ENCODE results near the gene CCDC88C.
"Not testable (repeated sequence)": the region's sequence is repeated elsewhere in the genome, so short reads cannot be mapped to it uniquely, and the experiment has no call there.

Gene CCDC88C

GRCh38 chr14:91233936-91234790, 183.5 kb downstream of the CCDC88C start:
- in situ Hi-C loops (cut with MboI; ENCODE audit: low sequenced_read_pairs), result no loop called here

- in situ Hi-C loops (cut with MboI; ENCODE audit: low sequenced_read_pairs), result no loop called here
These were observed 185.0 kb downstream of the CCDC88C start for GRCh38 chr14:91232603-91233002.

GRCh38 chr14:91232052-91232451, 185.6 kb downstream of the CCDC88C start:
- in situ Hi-C loops (cut with MboI; ENCODE audit: low sequenced_read_pairs), result no loop called here

- in situ Hi-C loops (cut with MboI; ENCODE audit: low sequenced_read_pairs), result no loop called here
These were observed 186.2 kb downstream of the CCDC88C start for GRCh38 chr14:91231446-91231845.

GRCh38 chr14:91230397-91231035, 187.1 kb downstream of the CCDC88C start:
- in situ Hi-C loops (cut with MboI; ENCODE audit: low sequenced_read_pairs), result no loop called here

- in situ Hi-C loops (cut with MboI; ENCODE audit: low sequenced_read_pairs), result no loop called here
These were observed 187.8 kb downstream of the CCDC88C start for GRCh38 chr14:91229743-91230200.

- in situ Hi-C loops (cut with MboI; ENCODE audit: low sequenced_read_pairs), result no loop called here
These were observed 188.6 kb downstream of the CCDC88C start for GRCh38 chr14:91229005-91229382.

GRCh38 chr14:91228112-91229004, 189.3 kb downstream of the CCDC88C start:
- in situ Hi-C loops (cut with MboI; ENCODE audit: low sequenced_read_pairs), result no loop called here

GRCh38 chr14:91227183-91227628, 190.4 kb downstream of the CCDC88C start:
- in situ Hi-C loops (cut with MboI; ENCODE audit: low sequenced_read_pairs), result no loop called here

- in situ Hi-C loops (cut with MboI; ENCODE audit: low sequenced_read_pairs), result not testable (repeated sequence)
These were observed 191.3 kb downstream of the CCDC88C start for GRCh38 chr14:91226360-91226759.

- in situ Hi-C loops (cut with MboI; ENCODE audit: low sequenced_read_pairs), result no loop called here
These were observed 192.6 kb downstream of the CCDC88C start for GRCh38 chr14:91225025-91225424.

- in situ Hi-C loops (cut with MboI; ENCODE audit: low sequenced_read_pairs), result no loop called here
These were observed 194.4 kb downstream of the CCDC88C start for GRCh38 chr14:91223028-91223783.
